HEK293 (cell line): ENCODE measurements around the gene CPNE4.

ENCODE experiments used
- CTCF ChIA-PET: fragments of 350-600 bp; formaldehyde crosslinking; extraction: SDS; loops from one replicate; lab custom pipeline; 2021; ENCODE audit warnings: antibody characterized with exemption; lab: Yijun Ruan, JAX
- POLR2A ChIA-PET: fragments of 300-600 bp; formaldehyde crosslinking; extraction: SDS; loops from one replicate; lab custom pipeline; 2020; ENCODE audit warnings: antibody characterized with exemption, inconsistent platforms; lab: Yijun Ruan, JAX
- H3K27ac ChIP-seq: fragments of 200-500 bp; sonication (Bioruptor generic); 2 replicates; pipeline ENCODE4 v1.5.1; 2014; ENCODE audit warnings: low read depth, low read length, control low read depth, inconsistent platforms; ENCODE audit errors: extremely low read depth
- H3K36me3 ChIP-seq, 2 experiments: fragments of 200-500 bp in 1 of 2; sonication (Bioruptor generic) in 1 of 2; 1 replicate in 1 of 2; 2 replicates in 1 of 2; pipeline ENCODE4 v1.5.1; 2014 to 2017; ENCODE audit warnings: inconsistent platforms in 2 of 2, low read length in 2 of 2; ENCODE audit not compliant: control insufficient read depth in 2 of 2, insufficient read depth in 1 of 2
- H3K4me1 ChIP-seq: fragments of 200-500 bp; sonication (Bioruptor generic); 2 replicates; pipeline ENCODE4 v1.5.1; 2014; ENCODE audit warnings: mild to moderate bottlenecking, low read length, inconsistent platforms; ENCODE audit not compliant: control insufficient read depth, insufficient read depth
- H3K4me3 ChIP-seq: 2 replicates; pipeline ENCODE4 v1.5.1; 2011; ENCODE audit warnings: low read depth, mild to moderate bottlenecking, control low read depth, low read length, moderate library complexity
- H3K9me3 ChIP-seq: fragments of 200-500 bp; sonication (Bioruptor generic); 2 replicates; pipeline ENCODE4 v1.5.1; 2014; ENCODE audit warnings: low read depth, low read length, inconsistent platforms; ENCODE audit not compliant: control insufficient read depth, insufficient read depth
- BCL11B ChIP-seq: fragments of 450-650 bp; formaldehyde crosslinking; IDR thresholded peaks from 2 replicates; pipeline ENCODE4 v1.5.1; 2016; ENCODE audit warnings: low read depth, missing biosample characterization, missing genetic modification characterization
- MEIS1 ChIP-seq: sonication (generic); formaldehyde crosslinking; IDR thresholded peaks from 2 replicates; pipeline ENCODE4 v1.8.1; 2022; ENCODE audit warnings: missing genetic modification reagents, mild to moderate bottlenecking, borderline replicate concordance
- YY1 ChIP-seq: fragments of 450-650 bp; formaldehyde crosslinking; IDR thresholded peaks from 2 replicates; pipeline ENCODE4 v1.5.1; 2018; ENCODE audit warnings: missing biosample characterization, missing genetic modification characterization
- ZBTB1 ChIP-seq: fragments of 450-650 bp; formaldehyde crosslinking; IDR thresholded peaks from 2 replicates; pipeline ENCODE4 v1.5.1; 2016; ENCODE audit warnings: missing biosample characterization, missing genetic modification characterization
- ZFHX2 ChIP-seq: fragments of 450-650 bp; formaldehyde crosslinking; conservative IDR thresholded peaks from 2 replicates; pipeline ENCODE4 v1.5.1; 2016; ENCODE audit warnings: missing biosample characterization, missing genetic modification characterization
- ZFP41 ChIP-seq: fragments of 450-650 bp; formaldehyde crosslinking; IDR thresholded peaks from 2 replicates; pipeline ENCODE4 v1.5.1; 2016; ENCODE audit warnings: missing biosample characterization, missing genetic modification characterization, borderline replicate concordance
- ZFP69B ChIP-seq: fragments of 450-650 bp; formaldehyde crosslinking; IDR thresholded peaks from 2 replicates; pipeline ENCODE4 v1.5.1; 2016; ENCODE audit warnings: missing biosample characterization, missing genetic modification characterization
- ZNF132 ChIP-seq: fragments of 450-650 bp; formaldehyde crosslinking; IDR thresholded peaks from 2 replicates; pipeline ENCODE4 v1.5.1; 2017; ENCODE audit warnings: missing biosample characterization, missing genetic modification characterization, borderline replicate concordance
- ZNF138 ChIP-seq: fragments of 450-650 bp; formaldehyde crosslinking; IDR thresholded peaks from 2 replicates; pipeline ENCODE4 v1.5.1; 2016; ENCODE audit warnings: missing biosample characterization, missing genetic modification characterization, borderline replicate concordance
- ZNF223 ChIP-seq: fragments of 450-650 bp; formaldehyde crosslinking; IDR thresholded peaks from 2 replicates; pipeline ENCODE4 v1.5.1; 2016; ENCODE audit warnings: missing biosample characterization, missing genetic modification characterization
- ZNF521 ChIP-seq: fragments of 450-650 bp; formaldehyde crosslinking; IDR thresholded peaks from 2 replicates; pipeline ENCODE4 v1.5.1; 2017; ENCODE audit warnings: missing biosample characterization, mild to moderate bottlenecking, missing genetic modification characterization
- ZNF701 ChIP-seq: fragments of 450-650 bp; formaldehyde crosslinking; IDR thresholded peaks from 2 replicates; pipeline ENCODE4 v1.5.1; 2016; ENCODE audit warnings: missing biosample characterization, missing genetic modification characterization
- ZNF777 ChIP-seq: fragments of 450-650 bp; formaldehyde crosslinking; IDR thresholded peaks from 2 replicates; pipeline ENCODE4 v1.5.1; 2017; ENCODE audit warnings: missing biosample characterization, missing genetic modification characterization, borderline replicate concordance
- ZSCAN23 ChIP-seq: fragments of 450-650 bp; formaldehyde crosslinking; IDR thresholded peaks from 2 replicates; pipeline ENCODE4 v1.5.1; 2016; ENCODE audit warnings: missing biosample characterization, missing genetic modification characterization
- TF ChIP-seq, protein P1 (sequence below): fragments of 450-650 bp; formaldehyde crosslinking; IDR thresholded peaks from 2 replicates; pipeline ENCODE4 v1.5.1; 2017; ENCODE audit warnings: missing biosample characterization, missing genetic modification characterization
- TF ChIP-seq, protein P2 (sequence below): fragments of 450-650 bp; formaldehyde crosslinking; IDR thresholded peaks from 2 replicates; pipeline ENCODE4 v1.5.1; 2016; ENCODE audit warnings: missing biosample characterization, missing genetic modification characterization
- TF ChIP-seq, protein P3 (sequence below): fragments of 450-650 bp; formaldehyde crosslinking; IDR thresholded peaks from 2 replicates; pipeline ENCODE4 v1.5.1; 2017; ENCODE audit warnings: missing biosample characterization, missing genetic modification characterization
- TF ChIP-seq, protein P4 (sequence below): fragments of 450-650 bp; IDR thresholded peaks from 2 replicates; pipeline ENCODE4 v1.5.1; 2018; ENCODE audit warnings: missing biosample characterization, missing genetic modification characterization
- TF ChIP-seq, protein P5 (sequence below): fragments of 450-650 bp; formaldehyde crosslinking; IDR thresholded peaks from 2 replicates; pipeline ENCODE4 v1.5.1; 2017; ENCODE audit warnings: missing biosample characterization, missing genetic modification characterization

Gene CPNE4

DNA sequence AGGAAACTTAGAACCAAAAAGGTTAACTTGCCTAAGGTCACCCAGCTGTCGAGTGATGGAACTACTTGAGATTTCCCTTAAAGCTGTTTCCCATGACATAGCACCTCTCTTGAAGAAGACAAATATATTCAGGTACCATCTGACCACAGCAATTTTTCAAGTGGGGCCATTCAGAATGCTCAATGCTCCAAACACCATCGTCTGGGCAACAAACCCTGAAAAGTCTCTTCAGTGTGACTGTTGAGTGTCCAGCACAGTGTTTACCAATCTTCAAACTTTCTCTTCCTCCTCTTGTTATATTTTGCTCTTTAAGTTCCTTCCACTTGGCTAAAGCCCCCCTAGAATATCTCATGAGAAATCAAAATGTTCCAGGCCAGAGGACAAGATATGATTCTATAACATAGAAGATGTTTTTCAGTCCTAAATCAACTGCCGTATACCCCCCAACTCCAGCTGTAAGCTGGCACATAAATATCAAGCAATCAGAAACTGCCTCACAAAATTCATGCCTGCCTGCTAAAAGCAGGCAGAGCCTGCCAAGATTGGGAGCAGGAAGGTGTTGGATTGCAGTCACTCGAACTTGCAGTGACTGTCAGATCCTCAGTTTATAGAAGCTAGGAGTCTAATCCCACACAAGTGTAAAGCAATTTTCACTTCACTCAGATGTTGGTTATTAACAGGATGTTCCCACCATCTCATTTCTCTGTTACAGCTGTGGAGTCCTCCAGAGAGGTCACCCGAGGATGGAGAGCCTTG is 301.6 kb downstream of the CPNE4 start:
- Histone ChIP-seq H3K36me3 (no peaks in the 10 kb centered on the region), H3K4me1 (no peaks in the 10 kb centered on the region), H3K9me3 (no peaks in the 10 kb centered on the region), H3K27ac (no peak overlapping the region), H3K4me3 (no peak overlapping the region)
- TF ChIP-seq MEIS1 (no peak), ZNF701 (tag by site-specific recombination) (no peak), ZFHX2 (no peak), ZNF223 (tag by site-specific recombination) (no peak), ZBTB1 (no peak), YY1 (tag by site-specific recombination) (no peak), BCL11B (no peak), ZNF521 (no peak), ZNF777 (tag by site-specific recombination) (no peak), ZSCAN23 (tag by site-specific recombination) (no peak), ZFP69B (tag by site-specific recombination) (no peak), ZNF138 (tag by site-specific recombination) (no peak), ZFP41 (tag by site-specific recombination) (no peak), ZNF132 (tag by site-specific recombination) (no peak)
- TF ChIP-seq, protein P1, sequence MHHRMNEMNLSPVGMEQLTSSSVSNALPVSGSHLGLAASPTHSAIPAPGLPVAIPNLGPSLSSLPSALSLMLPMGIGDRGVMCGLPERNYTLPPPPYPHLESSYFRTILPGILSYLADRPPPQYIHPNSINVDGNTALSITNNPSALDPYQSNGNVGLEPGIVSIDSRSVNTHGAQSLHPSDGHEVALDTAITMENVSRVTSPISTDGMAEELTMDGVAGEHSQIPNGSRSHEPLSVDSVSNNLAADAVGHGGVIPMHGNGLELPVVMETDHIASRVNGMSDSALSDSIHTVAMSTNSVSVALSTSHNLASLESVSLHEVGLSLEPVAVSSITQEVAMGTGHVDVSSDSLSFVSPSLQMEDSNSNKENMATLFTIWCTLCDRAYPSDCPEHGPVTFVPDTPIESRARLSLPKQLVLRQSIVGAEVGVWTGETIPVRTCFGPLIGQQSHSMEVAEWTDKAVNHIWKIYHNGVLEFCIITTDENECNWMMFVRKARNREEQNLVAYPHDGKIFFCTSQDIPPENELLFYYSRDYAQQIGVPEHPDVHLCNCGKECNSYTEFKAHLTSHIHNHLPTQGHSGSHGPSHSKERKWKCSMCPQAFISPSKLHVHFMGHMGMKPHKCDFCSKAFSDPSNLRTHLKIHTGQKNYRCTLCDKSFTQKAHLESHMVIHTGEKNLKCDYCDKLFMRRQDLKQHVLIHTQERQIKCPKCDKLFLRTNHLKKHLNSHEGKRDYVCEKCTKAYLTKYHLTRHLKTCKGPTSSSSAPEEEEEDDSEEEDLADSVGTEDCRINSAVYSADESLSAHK, result no peak
- TF ChIP-seq, protein P2, sequence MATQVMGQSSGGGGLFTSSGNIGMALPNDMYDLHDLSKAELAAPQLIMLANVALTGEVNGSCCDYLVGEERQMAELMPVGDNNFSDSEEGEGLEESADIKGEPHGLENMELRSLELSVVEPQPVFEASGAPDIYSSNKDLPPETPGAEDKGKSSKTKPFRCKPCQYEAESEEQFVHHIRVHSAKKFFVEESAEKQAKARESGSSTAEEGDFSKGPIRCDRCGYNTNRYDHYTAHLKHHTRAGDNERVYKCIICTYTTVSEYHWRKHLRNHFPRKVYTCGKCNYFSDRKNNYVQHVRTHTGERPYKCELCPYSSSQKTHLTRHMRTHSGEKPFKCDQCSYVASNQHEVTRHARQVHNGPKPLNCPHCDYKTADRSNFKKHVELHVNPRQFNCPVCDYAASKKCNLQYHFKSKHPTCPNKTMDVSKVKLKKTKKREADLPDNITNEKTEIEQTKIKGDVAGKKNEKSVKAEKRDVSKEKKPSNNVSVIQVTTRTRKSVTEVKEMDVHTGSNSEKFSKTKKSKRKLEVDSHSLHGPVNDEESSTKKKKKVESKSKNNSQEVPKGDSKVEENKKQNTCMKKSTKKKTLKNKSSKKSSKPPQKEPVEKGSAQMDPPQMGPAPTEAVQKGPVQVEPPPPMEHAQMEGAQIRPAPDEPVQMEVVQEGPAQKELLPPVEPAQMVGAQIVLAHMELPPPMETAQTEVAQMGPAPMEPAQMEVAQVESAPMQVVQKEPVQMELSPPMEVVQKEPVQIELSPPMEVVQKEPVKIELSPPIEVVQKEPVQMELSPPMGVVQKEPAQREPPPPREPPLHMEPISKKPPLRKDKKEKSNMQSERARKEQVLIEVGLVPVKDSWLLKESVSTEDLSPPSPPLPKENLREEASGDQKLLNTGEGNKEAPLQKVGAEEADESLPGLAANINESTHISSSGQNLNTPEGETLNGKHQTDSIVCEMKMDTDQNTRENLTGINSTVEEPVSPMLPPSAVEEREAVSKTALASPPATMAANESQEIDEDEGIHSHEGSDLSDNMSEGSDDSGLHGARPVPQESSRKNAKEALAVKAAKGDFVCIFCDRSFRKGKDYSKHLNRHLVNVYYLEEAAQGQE (tag by site-specific recombination), result no peak
- TF ChIP-seq, protein P3, sequence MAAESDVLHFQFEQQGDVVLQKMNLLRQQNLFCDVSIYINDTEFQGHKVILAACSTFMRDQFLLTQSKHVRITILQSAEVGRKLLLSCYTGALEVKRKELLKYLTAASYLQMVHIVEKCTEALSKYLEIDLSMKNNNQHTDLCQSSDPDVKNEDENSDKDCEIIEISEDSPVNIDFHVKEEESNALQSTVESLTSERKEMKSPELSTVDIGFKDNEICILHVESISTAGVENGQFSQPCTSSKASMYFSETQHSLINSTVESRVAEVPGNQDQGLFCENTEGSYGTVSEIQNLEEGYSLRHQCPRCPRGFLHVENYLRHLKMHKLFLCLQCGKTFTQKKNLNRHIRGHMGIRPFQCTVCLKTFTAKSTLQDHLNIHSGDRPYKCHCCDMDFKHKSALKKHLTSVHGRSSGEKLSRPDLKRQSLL (tag by site-specific recombination), result no peak
- TF ChIP-seq, protein P4, sequence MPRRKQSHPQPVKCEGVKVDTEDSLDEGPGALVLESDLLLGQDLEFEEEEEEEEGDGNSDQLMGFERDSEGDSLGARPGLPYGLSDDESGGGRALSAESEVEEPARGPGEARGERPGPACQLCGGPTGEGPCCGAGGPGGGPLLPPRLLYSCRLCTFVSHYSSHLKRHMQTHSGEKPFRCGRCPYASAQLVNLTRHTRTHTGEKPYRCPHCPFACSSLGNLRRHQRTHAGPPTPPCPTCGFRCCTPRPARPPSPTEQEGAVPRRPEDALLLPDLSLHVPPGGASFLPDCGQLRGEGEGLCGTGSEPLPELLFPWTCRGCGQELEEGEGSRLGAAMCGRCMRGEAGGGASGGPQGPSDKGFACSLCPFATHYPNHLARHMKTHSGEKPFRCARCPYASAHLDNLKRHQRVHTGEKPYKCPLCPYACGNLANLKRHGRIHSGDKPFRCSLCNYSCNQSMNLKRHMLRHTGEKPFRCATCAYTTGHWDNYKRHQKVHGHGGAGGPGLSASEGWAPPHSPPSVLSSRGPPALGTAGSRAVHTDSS (tag by site-specific recombination), result no peak
- TF ChIP-seq, protein P5, sequence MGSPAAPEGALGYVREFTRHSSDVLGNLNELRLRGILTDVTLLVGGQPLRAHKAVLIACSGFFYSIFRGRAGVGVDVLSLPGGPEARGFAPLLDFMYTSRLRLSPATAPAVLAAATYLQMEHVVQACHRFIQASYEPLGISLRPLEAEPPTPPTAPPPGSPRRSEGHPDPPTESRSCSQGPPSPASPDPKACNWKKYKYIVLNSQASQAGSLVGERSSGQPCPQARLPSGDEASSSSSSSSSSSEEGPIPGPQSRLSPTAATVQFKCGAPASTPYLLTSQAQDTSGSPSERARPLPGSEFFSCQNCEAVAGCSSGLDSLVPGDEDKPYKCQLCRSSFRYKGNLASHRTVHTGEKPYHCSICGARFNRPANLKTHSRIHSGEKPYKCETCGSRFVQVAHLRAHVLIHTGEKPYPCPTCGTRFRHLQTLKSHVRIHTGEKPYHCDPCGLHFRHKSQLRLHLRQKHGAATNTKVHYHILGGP (tag by site-specific recombination), result no peak
- ChIA-PET CTCF (interaction anchor here (0.6 kb wide), 1 partner anchor 49 kb away, joined by 3 read pairs; no protein-coding TSS in a partner anchor), POLR2A (no interaction called here)
